Neural progenitor cell (in vitro differentiated cells): ENCODE results near the gene DEPDC7. TPM values are rescaled to one million over a fixed set of nuclear protein-coding genes. Genes with fewer than 3 reads are reported as not detected.
A peak's percentile ranks its signal among the peaks of the same experiment; 100 is the strongest.

Experiments used
- DNase-seq: peaks from one replicate; pipeline ENCODE4 v3.0.0-alpha.2; 2016; ENCODE audit warnings: low spot score
- H2AFZ ChIP-seq: fragments of 200-600 bp; sonication (generic); replicated peaks from 2 replicates; pipeline ENCODE4 v1.6.1; 2016; ENCODE audit warnings: antibody characterized with exemption
- H3F3A ChIP-seq: fragments of 200-600 bp; sonication (generic); 2 replicates; pipeline ENCODE4 v1.6.1; 2016; ENCODE audit warnings: antibody characterized with exemption, low read depth
- H3K27ac ChIP-seq: fragments of 200-600 bp; sonication (generic); 2 replicates; pipeline ENCODE4 v1.5.1; 2016; ENCODE audit warnings: mild to moderate bottlenecking
- H3K27me3 ChIP-seq: fragments of 200-600 bp; sonication (generic); 2 replicates; pipeline ENCODE4 v1.6.1; 2016; ENCODE audit warnings: mild to moderate bottlenecking, moderate library complexity
- H3K36me3 ChIP-seq: fragments of 200-600 bp; sonication (generic); 2 replicates; pipeline ENCODE4 v1.5.1; 2016
- H3K4me1 ChIP-seq: fragments of 200-600 bp; sonication (generic); 2 replicates; pipeline ENCODE4 v1.6.1; 2016; ENCODE audit warnings: mixed run types
- H3K4me2 ChIP-seq: fragments of 200-600 bp; sonication (generic); 2 replicates; pipeline ENCODE4 v1.6.1; 2016
- H3K4me3 ChIP-seq: fragments of 200-600 bp; sonication (generic); 2 replicates; pipeline ENCODE4 v1.5.1; 2016
- H3K79me2 ChIP-seq: fragments of 200-600 bp; sonication (generic); 2 replicates; pipeline ENCODE4 v1.6.1; 2016; ENCODE audit warnings: low read depth
- H3K9ac ChIP-seq: fragments of 200-600 bp; sonication (generic); 2 replicates; pipeline ENCODE4 v1.6.1; 2016
- H3K9me3 ChIP-seq: fragments of 200-600 bp; sonication (generic); 2 replicates; pipeline ENCODE4 v1.5.1; 2016; ENCODE audit warnings: low read depth
- H4K20me1 ChIP-seq: fragments of 200-600 bp; sonication (generic); 2 replicates; pipeline ENCODE4 v1.6.1; 2016; ENCODE audit warnings: low read depth
- H3K27ac Mint-ChIP-seq: 3 replicates; pipeline ENCODE4 v1.8.0; 2021; ENCODE audit warnings: mixed read lengths
- H3K27me3 Mint-ChIP-seq: 2 replicates; pipeline ENCODE4 v1.8.0; 2022; ENCODE audit warnings: low read depth, mild to moderate bottlenecking, inconsistent platforms, moderate library complexity, mixed read lengths; ENCODE audit not compliant: insufficient read depth
- H3K36me3 Mint-ChIP-seq: 3 replicates; pipeline ENCODE4 v1.8.0; 2021; ENCODE audit warnings: mixed read lengths
- H3K4me1 Mint-ChIP-seq: 3 replicates; pipeline ENCODE4 v1.8.0; 2021; ENCODE audit warnings: mixed read lengths
- H3K4me3 Mint-ChIP-seq: 3 replicates; pipeline ENCODE4 v1.8.0; 2021; ENCODE audit warnings: mild to moderate bottlenecking, moderate library complexity, mixed read lengths
- H3K9me3 Mint-ChIP-seq: 3 replicates; pipeline ENCODE4 v1.8.0; 2020; ENCODE audit warnings: mixed read lengths
- EZH2 ChIP-seq: fragments of 200-600 bp; sonication (generic); IDR thresholded peaks from 2 replicates; pipeline ENCODE4 v1.6.1; 2017; ENCODE audit warnings: antibody characterized with exemption, mild to moderate bottlenecking, moderate library complexity
- EZH2phosphoT487 ChIP-seq: fragments of 200-600 bp; sonication (generic); IDR thresholded peaks from 2 replicates; pipeline ENCODE4 v1.6.1; 2017; ENCODE audit warnings: antibody characterized with exemption
- total RNA-seq: library from RNA; depleted of rRNA; stranded (reverse); fragments of >200 nt; gene quantifications from 2 replicates; pipeline ENCODE4 v1.2.3, GENCODE V29; 2015; ENCODE audit warnings: low replicate concordance
- TF ChIP-seq, protein P1 (sequence below): fragments of 200-600 bp; sonication (generic); IDR thresholded peaks from 2 replicates; pipeline ENCODE4 v1.5.1; 2017; ENCODE audit warnings: antibody characterized with exemption, mild to moderate bottlenecking

The DEPDC7 gene
- total RNA-seq, 1 donor from 2014 or later: 0.39 TPM

DNA sequence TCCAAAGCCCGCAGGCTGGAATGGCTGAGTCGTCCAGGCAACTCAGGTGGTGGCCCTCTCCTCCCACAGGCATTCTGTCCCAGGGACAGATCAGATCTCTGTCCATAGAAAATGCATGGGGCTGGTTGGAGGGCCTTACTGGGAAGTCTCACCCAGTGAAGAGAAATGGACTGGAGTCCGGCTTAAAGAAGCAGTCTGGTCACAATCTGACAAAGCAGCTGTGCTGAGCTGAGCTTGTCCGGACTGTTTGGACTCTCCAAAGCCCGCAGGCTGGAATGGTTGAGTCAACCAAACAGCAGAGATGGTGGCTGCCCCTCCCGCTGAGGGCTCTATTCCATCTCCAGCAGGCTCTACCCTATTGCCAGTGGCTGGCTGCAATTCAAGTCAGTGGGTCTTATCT, 14.4 kb upstream of the DEPDC7 start:
- TF ChIP-seq EZH2phosphoT487: no peak
- TF ChIP-seq, protein P1, sequence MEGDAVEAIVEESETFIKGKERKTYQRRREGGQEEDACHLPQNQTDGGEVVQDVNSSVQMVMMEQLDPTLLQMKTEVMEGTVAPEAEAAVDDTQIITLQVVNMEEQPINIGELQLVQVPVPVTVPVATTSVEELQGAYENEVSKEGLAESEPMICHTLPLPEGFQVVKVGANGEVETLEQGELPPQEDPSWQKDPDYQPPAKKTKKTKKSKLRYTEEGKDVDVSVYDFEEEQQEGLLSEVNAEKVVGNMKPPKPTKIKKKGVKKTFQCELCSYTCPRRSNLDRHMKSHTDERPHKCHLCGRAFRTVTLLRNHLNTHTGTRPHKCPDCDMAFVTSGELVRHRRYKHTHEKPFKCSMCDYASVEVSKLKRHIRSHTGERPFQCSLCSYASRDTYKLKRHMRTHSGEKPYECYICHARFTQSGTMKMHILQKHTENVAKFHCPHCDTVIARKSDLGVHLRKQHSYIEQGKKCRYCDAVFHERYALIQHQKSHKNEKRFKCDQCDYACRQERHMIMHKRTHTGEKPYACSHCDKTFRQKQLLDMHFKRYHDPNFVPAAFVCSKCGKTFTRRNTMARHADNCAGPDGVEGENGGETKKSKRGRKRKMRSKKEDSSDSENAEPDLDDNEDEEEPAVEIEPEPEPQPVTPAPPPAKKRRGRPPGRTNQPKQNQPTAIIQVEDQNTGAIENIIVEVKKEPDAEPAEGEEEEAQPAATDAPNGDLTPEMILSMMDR: no peak
- no peak for TF ChIP-seq EZH2
- no peaks in the 10 kb centered on the region for H3K4me1 ChIP-seq
- DNase-seq: no peak
- no peak overlapping the region for H3K27ac Mint-ChIP-seq
- no peak overlapping the region for H3K9ac ChIP-seq
- H3K4me2 ChIP-seq: no peak overlapping the region
- H4K20me1 ChIP-seq: no peaks in the 10 kb centered on the region
- no peaks in the 10 kb centered on the region for H3K27me3 Mint-ChIP-seq
- no peaks in the 10 kb centered on the region for H3K36me3 ChIP-seq
- no peaks in the 10 kb centered on the region for H3K4me1 Mint-ChIP-seq
- H3K27ac ChIP-seq: no peak overlapping the region
- H2AFZ ChIP-seq: no peak overlapping the region
- peaks cover 20% of the 10 kb centered on the region for H3K9me3 Mint-ChIP-seq
- H3K79me2 ChIP-seq: no peaks in the 10 kb centered on the region
- no peaks in the 10 kb centered on the region for H3K36me3 Mint-ChIP-seq
- H3F3A ChIP-seq: no peaks in the 10 kb centered on the region
- H3K4me3 Mint-ChIP-seq: no peak overlapping the region
- H3K4me3 ChIP-seq: no peak overlapping the region
- H3K27me3 ChIP-seq: no peaks in the 10 kb centered on the region
- H3K9me3 ChIP-seq: no peaks in the 10 kb centered on the region

DNA sequence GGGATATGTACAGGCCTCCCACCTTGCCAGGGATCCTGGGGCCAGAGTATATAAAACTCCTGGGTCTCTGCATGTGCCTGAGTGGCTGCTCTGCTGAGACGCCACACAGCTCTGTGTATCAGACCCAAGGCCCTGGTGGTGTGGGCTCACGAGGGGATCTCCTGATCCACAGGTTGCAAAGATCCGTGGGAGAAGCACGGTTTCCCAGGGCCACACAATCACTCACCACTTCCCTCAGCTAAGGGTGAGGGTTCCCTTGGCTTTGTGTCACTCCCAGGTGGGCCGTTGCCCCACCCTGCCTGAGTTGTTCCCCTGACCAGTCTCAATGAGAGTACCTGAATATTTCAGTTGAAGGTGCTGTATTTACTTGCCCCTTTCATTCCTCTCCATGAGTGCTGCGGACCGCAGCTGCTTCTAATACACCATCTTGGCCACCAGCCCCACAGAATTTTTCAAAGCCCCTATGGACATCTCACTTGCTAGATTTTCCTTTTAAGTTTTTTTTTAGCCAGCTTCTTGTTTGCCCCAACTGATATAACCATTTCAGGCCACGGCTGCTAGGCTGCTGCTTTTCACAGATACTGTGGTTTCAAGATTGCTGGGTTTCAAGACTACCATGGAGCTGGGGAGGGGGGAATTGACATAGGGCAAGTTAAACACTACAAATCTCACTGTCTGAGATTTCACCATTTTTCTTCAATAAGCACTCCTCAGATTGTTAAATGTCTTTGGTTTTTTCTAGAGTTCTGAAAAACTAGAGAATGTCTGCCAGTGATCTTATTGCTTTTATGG, 13.7 kb upstream of the DEPDC7 start:
- Histone ChIP-seq H3K4me3 (no peak overlapping the region), H3F3A (no peaks in the 10 kb centered on the region), H2AFZ (no peak overlapping the region), H3K4me1 (no peaks in the 10 kb centered on the region), H3K9ac (no peak overlapping the region), H4K20me1 (no peaks in the 10 kb centered on the region), H3K27me3 (no peaks in the 10 kb centered on the region), H3K4me2 (no peak overlapping the region), H3K27ac (no peak overlapping the region), H3K9me3 (no peaks in the 10 kb centered on the region), H3K36me3 (no peaks in the 10 kb centered on the region), H3K79me2 (no peaks in the 10 kb centered on the region)
- H3K27ac Mint-ChIP-seq: no peak overlapping the region
- no peak for DNase-seq
- no peaks in the 10 kb centered on the region for H3K36me3 Mint-ChIP-seq
- peaks cover 20% of the 10 kb centered on the region for H3K9me3 Mint-ChIP-seq
- TF ChIP-seq EZH2phosphoT487 (no peak), EZH2 (no peak)
- TF ChIP-seq, protein P1: no peak
- no peaks in the 10 kb centered on the region for H3K27me3 Mint-ChIP-seq
- no peak overlapping the region for H3K4me3 Mint-ChIP-seq
- no peaks in the 10 kb centered on the region for H3K4me1 Mint-ChIP-seq

DNA sequence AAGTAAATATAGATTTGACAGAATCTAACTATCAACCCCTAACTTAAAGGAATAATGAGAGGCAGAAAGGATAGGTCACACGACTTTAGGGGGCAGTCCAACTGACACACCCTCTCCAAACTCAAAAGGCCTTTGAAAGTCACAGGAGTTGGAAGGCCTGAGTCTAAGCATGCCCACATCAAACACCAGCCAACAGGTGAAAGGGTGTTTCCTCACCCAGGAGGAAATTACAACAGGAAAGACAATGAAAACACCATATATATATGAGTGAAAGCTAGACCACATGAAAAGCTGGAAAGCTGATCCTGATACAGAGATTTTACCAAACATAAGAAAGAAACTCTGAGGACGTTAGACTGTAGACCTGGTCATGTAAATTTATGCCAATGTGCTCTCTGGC, 10.5 kb upstream of the DEPDC7 start:
- Mint-ChIP-seq H3K27me3 (no peaks in the 10 kb centered on the region), H3K36me3 (no peaks in the 10 kb centered on the region)
- H2AFZ ChIP-seq: peak overlapping the region; percentile 9

More for the DNA sequence above, 10.5 kb upstream of the DEPDC7 start:
- no peak for DNase-seq
- Histone ChIP-seq H3K9me3 (no peaks in the 10 kb centered on the region), H3F3A (no peaks in the 10 kb centered on the region), H3K4me2 (no peak overlapping the region), H4K20me1 (no peaks in the 10 kb centered on the region), H3K27ac (no peak overlapping the region), H3K79me2 (no peaks in the 10 kb centered on the region), H3K36me3 (no peaks in the 10 kb centered on the region), H3K9ac (no peak overlapping the region), H3K27me3 (no peaks in the 10 kb centered on the region), H3K4me1 (no peaks in the 10 kb centered on the region), H3K4me3 (no peak overlapping the region)
- Mint-ChIP-seq H3K27ac (no peak overlapping the region), H3K4me1 (no peaks in the 10 kb centered on the region), H3K9me3 (peaks cover under 1% of the 10 kb centered on the region), H3K4me3 (no peak overlapping the region)
- TF ChIP-seq EZH2phosphoT487 (no peak), EZH2 (no peak)
- TF ChIP-seq, protein P1: no peak
